HepG2 (cell line): ENCODE results near the gene NOX3. TPM values are rescaled to one million over a fixed set of nuclear protein-coding genes. Genes with fewer than 3 reads are reported as not detected.

Experiments
- AGO1 ChIP-seq: fragments of 200-400 bp; formaldehyde crosslinking; IDR thresholded peaks from 2 replicates; pipeline ENCODE4 v1.6.1; 2017; ENCODE audit warnings: mild to moderate bottlenecking, low read depth, low read length, moderate library complexity; ENCODE audit not compliant: poor library complexity, severe bottlenecking
- CTCF ChIP-seq: sonication (generic); formaldehyde crosslinking; IDR thresholded peaks from 2 replicates; pipeline ENCODE4 v1.5.0; 2020; ENCODE audit warnings: mild to moderate bottlenecking, missing genetic modification reagents, moderate library complexity
- GFI1 ChIP-seq: sonication (generic); formaldehyde crosslinking; IDR thresholded peaks from 2 replicates; pipeline ENCODE4 v1.5.0; 2020; ENCODE audit warnings: missing genetic modification reagents, mild to moderate bottlenecking, borderline replicate concordance
- KLF15 ChIP-seq: sonication (generic); formaldehyde crosslinking; IDR thresholded peaks from 2 replicates; pipeline ENCODE4 v1.8.1; 2023; ENCODE audit warnings: borderline replicate concordance, mild to moderate bottlenecking, inconsistent platforms, missing genetic modification reagents, mixed read lengths
- RAD21 ChIP-seq: fragments of 450-650 bp; formaldehyde crosslinking; IDR thresholded peaks from 2 replicates; pipeline ENCODE4 v1.5.0; 2020; ENCODE audit warnings: mild to moderate bottlenecking
- polyA plus RNA-seq, 8 experiments: library from polyadenylated mRNA; depleted of rRNA in 3 of 8; stranded (reverse) in 7 of 8; unstranded in 1 of 8; fragments of >200 nt; fragmentation: Illumina TruSeq in 4 of 8; extraction: Trizol in 4 of 8; gene quantifications; 2 replicates each; pipeline versions ENCODE4 v1.2.1 to v1.2.3, GENCODE V29; 2011 to 2016; ENCODE audit warnings: low read depth in 4 of 8, missing spikeins in 1 of 8, mixed read lengths in 1 of 8; ENCODE audit not compliant: insufficient read depth in 1 of 8
- total RNA-seq, 5 experiments: library from RNA; depleted of rRNA; stranded (reverse); fragments of >200 nt; fragmentation: Illumina TruSeq; extraction: Trizol; gene quantifications; 2 replicates each; pipeline ENCODE4 v1.2.3, GENCODE V29; 2016; ENCODE audit warnings: low read depth in 1 of 5
- TF ChIP-seq, protein P1 (sequence below): sonication (generic); formaldehyde crosslinking; IDR thresholded peaks from 2 replicates; pipeline ENCODE4 v1.4.0; 2020; ENCODE audit warnings: missing genetic modification reagents, borderline replicate concordance
- TF ChIP-seq, protein P2 (sequence below): sonication (generic); formaldehyde crosslinking; IDR thresholded peaks from 2 replicates; pipeline ENCODE4 v1.5.0; 2020; ENCODE audit warnings: mild to moderate bottlenecking, missing genetic modification reagents
- TF ChIP-seq, protein P3 (sequence below): sonication (generic); formaldehyde crosslinking; IDR thresholded peaks from 2 replicates; pipeline ENCODE4 v1.4.0; 2020; ENCODE audit warnings: missing genetic modification reagents
- TF ChIP-seq, protein P4 (sequence below): sonication (generic); formaldehyde crosslinking; IDR thresholded peaks from 2 replicates; pipeline ENCODE4 v1.5.1; 2020; ENCODE audit warnings: missing genetic modification reagents, mild to moderate bottlenecking, borderline replicate concordance

NOX3 gene
- total and polyA plus RNA-seq, 2 of the 13 experiments (the other 11 are each of a cell fraction or from before 2014, with no cell fraction given), result 0.09 to 0.18 TPM

GRCh38 chr6:155444120-155444917 lies 11.3 kb downstream of the NOX3 start (continued):
- no peak for TF ChIP-seq AGO1
- TF ChIP-seq KLF15, result no peak
- TF ChIP-seq, protein P1, sequence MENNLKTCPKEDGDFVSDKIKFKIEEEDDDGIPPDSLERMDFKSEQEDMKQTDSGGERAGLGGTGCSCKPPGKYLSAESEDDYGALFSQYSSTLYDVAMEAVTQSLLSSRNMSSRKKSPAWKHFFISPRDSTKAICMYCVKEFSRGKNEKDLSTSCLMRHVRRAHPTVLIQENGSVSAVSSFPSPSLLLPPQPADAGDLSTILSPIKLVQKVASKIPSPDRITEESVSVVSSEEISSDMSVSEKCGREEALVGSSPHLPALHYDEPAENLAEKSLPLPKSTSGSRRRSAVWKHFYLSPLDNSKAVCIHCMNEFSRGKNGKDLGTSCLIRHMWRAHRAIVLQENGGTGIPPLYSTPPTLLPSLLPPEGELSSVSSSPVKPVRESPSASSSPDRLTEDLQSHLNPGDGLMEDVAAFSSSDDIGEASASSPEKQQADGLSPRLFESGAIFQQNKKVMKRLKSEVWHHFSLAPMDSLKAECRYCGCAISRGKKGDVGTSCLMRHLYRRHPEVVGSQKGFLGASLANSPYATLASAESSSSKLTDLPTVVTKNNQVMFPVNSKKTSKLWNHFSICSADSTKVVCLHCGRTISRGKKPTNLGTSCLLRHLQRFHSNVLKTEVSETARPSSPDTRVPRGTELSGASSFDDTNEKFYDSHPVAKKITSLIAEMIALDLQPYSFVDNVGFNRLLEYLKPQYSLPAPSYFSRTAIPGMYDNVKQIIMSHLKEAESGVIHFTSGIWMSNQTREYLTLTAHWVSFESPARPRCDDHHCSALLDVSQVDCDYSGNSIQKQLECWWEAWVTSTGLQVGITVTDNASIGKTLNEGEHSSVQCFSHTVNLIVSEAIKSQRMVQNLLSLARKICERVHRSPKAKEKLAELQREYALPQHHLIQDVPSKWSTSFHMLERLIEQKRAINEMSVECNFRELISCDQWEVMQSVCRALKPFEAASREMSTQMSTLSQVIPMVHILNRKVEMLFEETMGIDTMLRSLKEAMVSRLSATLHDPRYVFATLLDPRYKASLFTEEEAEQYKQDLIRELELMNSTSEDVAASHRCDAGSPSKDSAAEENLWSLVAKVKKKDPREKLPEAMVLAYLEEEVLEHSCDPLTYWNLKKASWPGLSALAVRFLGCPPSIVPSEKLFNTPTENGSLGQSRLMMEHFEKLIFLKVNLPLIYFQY (CRISPR knock-in tag), result no peak; the same call in 1 of the 2 replicates
- peak; percentile 37 for TF ChIP-seq RAD21 (CRISPR knock-in tag)
- TF ChIP-seq, protein P2, sequence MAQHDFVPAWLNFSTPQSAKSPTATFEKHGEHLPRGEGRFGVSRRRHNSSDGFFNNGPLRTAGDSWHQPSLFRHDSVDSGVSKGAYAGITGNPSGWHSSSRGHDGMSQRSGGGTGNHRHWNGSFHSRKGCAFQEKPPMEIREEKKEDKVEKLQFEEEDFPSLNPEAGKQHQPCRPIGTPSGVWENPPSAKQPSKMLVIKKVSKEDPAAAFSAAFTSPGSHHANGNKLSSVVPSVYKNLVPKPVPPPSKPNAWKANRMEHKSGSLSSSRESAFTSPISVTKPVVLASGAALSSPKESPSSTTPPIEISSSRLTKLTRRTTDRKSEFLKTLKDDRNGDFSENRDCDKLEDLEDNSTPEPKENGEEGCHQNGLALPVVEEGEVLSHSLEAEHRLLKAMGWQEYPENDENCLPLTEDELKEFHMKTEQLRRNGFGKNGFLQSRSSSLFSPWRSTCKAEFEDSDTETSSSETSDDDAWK, result no peak
- 0 out of 2 replicates have a peak, but pooled peaks have one; percentile 40 for TF ChIP-seq GFI1 (CRISPR knock-in tag)
- TF ChIP-seq, protein P3, sequence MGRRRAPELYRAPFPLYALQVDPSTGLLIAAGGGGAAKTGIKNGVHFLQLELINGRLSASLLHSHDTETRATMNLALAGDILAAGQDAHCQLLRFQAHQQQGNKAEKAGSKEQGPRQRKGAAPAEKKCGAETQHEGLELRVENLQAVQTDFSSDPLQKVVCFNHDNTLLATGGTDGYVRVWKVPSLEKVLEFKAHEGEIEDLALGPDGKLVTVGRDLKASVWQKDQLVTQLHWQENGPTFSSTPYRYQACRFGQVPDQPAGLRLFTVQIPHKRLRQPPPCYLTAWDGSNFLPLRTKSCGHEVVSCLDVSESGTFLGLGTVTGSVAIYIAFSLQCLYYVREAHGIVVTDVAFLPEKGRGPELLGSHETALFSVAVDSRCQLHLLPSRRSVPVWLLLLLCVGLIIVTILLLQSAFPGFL (CRISPR knock-in tag), result no peak
- no peak for TF ChIP-seq CTCF (CRISPR knock-in tag)
- TF ChIP-seq, protein P4, sequence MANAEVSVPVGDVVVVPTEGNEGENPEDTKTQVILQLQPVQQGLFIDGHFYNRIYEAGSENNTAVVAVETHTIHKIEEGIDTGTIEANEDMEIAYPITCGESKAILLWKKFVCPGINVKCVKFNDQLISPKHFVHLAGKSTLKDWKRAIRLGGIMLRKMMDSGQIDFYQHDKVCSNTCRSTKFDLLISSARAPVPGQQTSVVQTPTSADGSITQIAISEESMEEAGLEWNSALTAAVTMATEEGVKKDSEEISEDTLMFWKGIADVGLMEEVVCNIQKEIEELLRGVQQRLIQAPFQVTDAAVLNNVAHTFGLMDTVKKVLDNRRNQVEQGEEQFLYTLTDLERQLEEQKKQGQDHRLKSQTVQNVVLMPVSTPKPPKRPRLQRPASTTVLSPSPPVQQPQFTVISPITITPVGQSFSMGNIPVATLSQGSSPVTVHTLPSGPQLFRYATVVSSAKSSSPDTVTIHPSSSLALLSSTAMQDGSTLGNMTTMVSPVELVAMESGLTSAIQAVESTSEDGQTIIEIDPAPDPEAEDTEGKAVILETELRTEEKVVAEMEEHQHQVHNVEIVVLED (CRISPR knock-in tag), result no peak
